Jurkat, Clone E6-1 (cell line): ENCODE data around the gene MYOM1.
A peak's percentile ranks its signal among the peaks of the same experiment; 100 is the strongest.

ENCODE experiments used
- DNase-seq: peaks from one replicate; pipeline ENCODE4 v3.0.0-alpha.2; 2011; ENCODE audit warnings: low read depth, low spot score
- H3K4me3 ChIP-seq: 2 replicates; pipeline ENCODE4 v1.5.1; 2011; ENCODE audit warnings: mild to moderate bottlenecking, low read length, control low read depth, moderate library complexity

MYOM1 gene

GRCh38 chr18:3194947-3195612, 24.7 kb downstream of the MYOM1 start:
- no peak overlapping the region for H3K4me3 ChIP-seq
- DNase-seq: no peak

GRCh38 chr18:3193331-3193730, 26.4 kb downstream of the MYOM1 start:
- no peak for DNase-seq
- no peak overlapping the region for H3K4me3 ChIP-seq

GRCh38 chr18:3192752-3193151, 27.0 kb downstream of the MYOM1 start:
- no peak overlapping the region for H3K4me3 ChIP-seq
- no peak for DNase-seq

- DNase-seq: no peak
These were observed 27.5 kb downstream of the MYOM1 start for GRCh38 chr18:3192286-3192685.

GRCh38 chr18:3190610-3191009, 29.2 kb downstream of the MYOM1 start:
- no peak for DNase-seq
- no peak overlapping the region for H3K4me3 ChIP-seq

More at GRCh38 chr18:3192286-3192685, 27.5 kb downstream of the MYOM1 start:
- no peak overlapping the region for H3K4me3 ChIP-seq

GRCh38 chr18:3189884-3190283, 29.9 kb downstream of the MYOM1 start:
- DNase-seq: no peak
- H3K4me3 ChIP-seq: no peak overlapping the region

GRCh38 chr18:3186678-3187658, 32.8 kb downstream of the MYOM1 start:
- H3K4me3 ChIP-seq: no peak overlapping the region
- DNase-seq: peak; percentile 19

GRCh38 chr18:3184275-3184963, 35.3 kb downstream of the MYOM1 start:
- DNase-seq: no peak

GRCh38 chr18:3183103-3183717, 36.6 kb downstream of the MYOM1 start:
- H3K4me3 ChIP-seq: no peak overlapping the region
- no peak for DNase-seq

More at GRCh38 chr18:3184275-3184963, 35.3 kb downstream of the MYOM1 start:
- no peak overlapping the region for H3K4me3 ChIP-seq

GRCh38 chr18:3180325-3180724, 39.4 kb downstream of the MYOM1 start:
- no peak for DNase-seq
- no peak overlapping the region for H3K4me3 ChIP-seq

- H3K4me3 ChIP-seq: no peak overlapping the region
- DNase-seq: peak; percentile 32
These were observed 40.2 kb downstream of the MYOM1 start for GRCh38 chr18:3179430-3180089.

GRCh38 chr18:3177902-3178687, 41.7 kb downstream of the MYOM1 start:
- no peak overlapping the region for H3K4me3 ChIP-seq
- DNase-seq: no peak

GRCh38 chr18:3175195-3175758, 44.5 kb downstream of the MYOM1 start:
- H3K4me3 ChIP-seq: no peak overlapping the region
- no peak for DNase-seq

GRCh38 chr18:3172097-3172496, 47.7 kb downstream of the MYOM1 start:
- H3K4me3 ChIP-seq: no peak overlapping the region
- no peak for DNase-seq

- DNase-seq: no peak
These were observed 48.1 kb downstream of the MYOM1 start for GRCh38 chr18:3171631-3172030.

GRCh38 chr18:3170441-3171161, 49.2 kb downstream of the MYOM1 start:
- no peak for DNase-seq
- no peak overlapping the region for H3K4me3 ChIP-seq

More at GRCh38 chr18:3171631-3172030, 48.1 kb downstream of the MYOM1 start:
- H3K4me3 ChIP-seq: no peak overlapping the region

- DNase-seq: no peak
- no peak overlapping the region for H3K4me3 ChIP-seq
These were observed 55.4 kb downstream of the MYOM1 start for GRCh38 chr18:3164381-3164780.
